Astrocyte of the cerebellum (primary cell): ENCODE data around the gene ALPK3.

Experiments
- DNase-seq: peaks from one replicate; pipeline ENCODE4 v3.0.0-alpha.2; 2011; ENCODE audit warnings: low read depth
- H3K4me3 ChIP-seq: 2 replicates; pipeline ENCODE4 v1.5.1; 2011; ENCODE audit warnings: mild to moderate bottlenecking, low read depth, low read length, moderate library complexity
- CTCF ChIP-seq: IDR thresholded peaks from 2 replicates; pipeline ENCODE4 v1.5.1; 2012; ENCODE audit warnings: low read length, low read depth, moderate library complexity, mild to moderate bottlenecking; ENCODE audit errors: missing control alignments
- in situ Hi-C: cut with HindIII; loops from 2 replicates; pipeline ENCODE4 v1.10.0; 2017; ENCODE audit warnings: low sequenced_read_pairs

ALPK3 gene

GRCh38 chr15:84863565-84864443 lies 46.6 kb downstream of the ALPK3 start:
- in situ Hi-C loops: no loop called here
- no peak overlapping the region for H3K4me3 ChIP-seq
- TF ChIP-seq CTCF: peak; percentile 38
- DNase-seq: no peak

- H3K4me3 ChIP-seq: no peak overlapping the region
- no peak for TF ChIP-seq CTCF
- no peak for DNase-seq
- in situ Hi-C loops: no loop called here
These were observed 47.3 kb downstream of the ALPK3 start for GRCh38 chr15:84864444-84864795.

- TF ChIP-seq CTCF: no peak
- H3K4me3 ChIP-seq: no peak overlapping the region
- in situ Hi-C loops: no loop called here
- no peak for DNase-seq
These were observed 48.0 kb downstream of the ALPK3 start for GRCh38 chr15:84865074-84865569.

- TF ChIP-seq CTCF: no peak
- no peak for DNase-seq
- no peak overlapping the region for H3K4me3 ChIP-seq
- in situ Hi-C loops: no loop called here
These were observed 51.1 kb downstream of the ALPK3 start for GRCh38 chr15:84868037-84868880.

- no peak for DNase-seq
- H3K4me3 ChIP-seq: no peak overlapping the region
- in situ Hi-C loops: no loop called here
- TF ChIP-seq CTCF: no peak
These were observed 52.4 kb downstream of the ALPK3 start for GRCh38 chr15:84869510-84869909.

- in situ Hi-C loops: no loop called here
- no peak overlapping the region for H3K4me3 ChIP-seq
- no peak for TF ChIP-seq CTCF
- DNase-seq: no peak
These were observed 54.4 kb downstream of the ALPK3 start for GRCh38 chr15:84871428-84871985.
